Loucy (cell line): ENCODE results near the gene PVALEF.

Experiments
- CTCF ChIP-seq: fragments of 200-600 bp; sonication (generic); conservative IDR thresholded peaks from 2 replicates; pipeline ENCODE4 v1.5.1; 2014; ENCODE audit warnings: mild to moderate bottlenecking, antibody characterized with exemption, low read length
- EZH2phosphoT487 ChIP-seq: fragments of 200-600 bp; IDR thresholded peaks from 2 replicates; pipeline ENCODE4 v1.6.1; 2018; ENCODE audit warnings: antibody characterized with exemption, mild to moderate bottlenecking, moderate library complexity, borderline replicate concordance

GRCh38 chr17:81173762-81174155, 8.5 kb downstream of the PVALEF start:
- TF ChIP-seq CTCF (no peak), EZH2phosphoT487 (no peak)
